Thyroid gland (tissue), 4 donors: ENCODE measurements around the gene SYTL3.

Source experiments
- POLR2A ChIP-seq, 2 donors: fragments of 450-650 bp; IDR thresholded peaks; one replicate each; pipeline ENCODE4 v1.6.1; 2017; ENCODE audit warnings: antibody characterized with exemption in 2 of 2, mild to moderate bottlenecking in 2 of 2, moderate library complexity in 1 of 2
- TF ChIP-seq, protein P1 (sequence below), 6 experiments: fragments of 200-600 bp in 3 of 6; fragments of 450-650 bp in 3 of 6; sonication (generic) in 3 of 6; IDR thresholded peaks; one replicate each; pipeline ENCODE4 v1.5.1; 2016 to 2019; ENCODE audit warnings: antibody characterized with exemption in 6 of 6, mild to moderate bottlenecking in 2 of 6, inconsistent platforms in 1 of 6, moderate library complexity in 1 of 6

DNA sequence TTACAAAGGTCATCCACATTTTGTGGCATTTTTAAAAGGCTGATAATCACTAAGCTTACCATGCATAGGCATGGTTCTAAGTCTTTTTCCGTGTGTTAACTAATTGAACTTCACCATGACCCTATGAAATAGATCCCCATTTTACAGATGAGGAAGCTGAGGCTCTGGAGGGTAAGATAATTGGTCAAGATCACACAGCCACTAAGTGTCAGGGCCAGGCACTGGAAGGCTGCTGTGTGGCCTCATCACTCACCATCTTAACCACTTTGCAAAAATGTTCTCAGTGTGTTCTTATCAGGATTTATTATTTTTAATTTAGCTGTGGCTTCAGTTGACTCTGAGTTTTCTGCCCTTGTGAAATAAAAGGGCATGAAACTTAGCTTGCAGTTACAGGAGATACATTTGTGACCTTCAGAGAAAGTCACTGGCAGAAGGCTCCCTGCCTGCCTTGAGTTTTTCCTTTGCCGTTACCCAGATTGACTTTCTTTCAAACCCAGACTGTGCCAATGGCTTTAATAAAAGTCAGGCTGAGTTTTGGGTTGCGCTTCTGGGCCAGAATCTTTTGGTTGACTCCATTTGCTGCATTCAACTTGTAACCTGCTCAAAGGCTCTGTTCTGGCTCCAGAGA lies 87.3 kb downstream of the SYTL3 start:
- TF ChIP-seq, protein P1, sequence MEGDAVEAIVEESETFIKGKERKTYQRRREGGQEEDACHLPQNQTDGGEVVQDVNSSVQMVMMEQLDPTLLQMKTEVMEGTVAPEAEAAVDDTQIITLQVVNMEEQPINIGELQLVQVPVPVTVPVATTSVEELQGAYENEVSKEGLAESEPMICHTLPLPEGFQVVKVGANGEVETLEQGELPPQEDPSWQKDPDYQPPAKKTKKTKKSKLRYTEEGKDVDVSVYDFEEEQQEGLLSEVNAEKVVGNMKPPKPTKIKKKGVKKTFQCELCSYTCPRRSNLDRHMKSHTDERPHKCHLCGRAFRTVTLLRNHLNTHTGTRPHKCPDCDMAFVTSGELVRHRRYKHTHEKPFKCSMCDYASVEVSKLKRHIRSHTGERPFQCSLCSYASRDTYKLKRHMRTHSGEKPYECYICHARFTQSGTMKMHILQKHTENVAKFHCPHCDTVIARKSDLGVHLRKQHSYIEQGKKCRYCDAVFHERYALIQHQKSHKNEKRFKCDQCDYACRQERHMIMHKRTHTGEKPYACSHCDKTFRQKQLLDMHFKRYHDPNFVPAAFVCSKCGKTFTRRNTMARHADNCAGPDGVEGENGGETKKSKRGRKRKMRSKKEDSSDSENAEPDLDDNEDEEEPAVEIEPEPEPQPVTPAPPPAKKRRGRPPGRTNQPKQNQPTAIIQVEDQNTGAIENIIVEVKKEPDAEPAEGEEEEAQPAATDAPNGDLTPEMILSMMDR (IDR thresholded peaks at IDR 0.05): no peak
- no peak for TF ChIP-seq POLR2A (IDR thresholded peaks at IDR 0.05)
